Thymus (tissue), 11 donors: Measurements from ENCODE around the gene HIF1A. TPM values are rescaled to one million over a fixed set of nuclear protein-coding genes. Genes with fewer than 3 reads are reported as not detected.
A peak's percentile ranks its signal among the peaks of the same experiment; 100 is the strongest.
"Not testable (repeated sequence)": the region's sequence is repeated elsewhere in the genome, so short reads cannot be mapped to it uniquely, and the experiment has no call there.

Source experiments
- DNase-seq, 9 donors: peaks; one replicate each; pipeline ENCODE4 v3.0.0-alpha.2; 2013; ENCODE audit warnings: low spot score in 9 of 9, low read depth in 6 of 9, missing footprints in 1 of 9
- H3K27ac ChIP-seq, 2 donors: one replicate each; pipeline ENCODE4 v1.5.1; 2013; ENCODE audit warnings: control low read depth in 1 of 2, low read depth in 1 of 2, low read length in 1 of 2, mild to moderate bottlenecking in 1 of 2, moderate library complexity in 1 of 2
- H3K27me3 ChIP-seq, 2 donors: one replicate each; pipeline ENCODE4 v1.5.1; 2013; ENCODE audit warnings: low read length in 1 of 2; ENCODE audit not compliant: control insufficient read depth in 2 of 2, insufficient read depth in 1 of 2
- H3K36me3 ChIP-seq, 2 donors: one replicate each; pipeline ENCODE4 v1.5.1; 2013; ENCODE audit warnings: low read length in 1 of 2, mild to moderate bottlenecking in 1 of 2, moderate library complexity in 1 of 2; ENCODE audit not compliant: control insufficient read depth in 2 of 2, insufficient read depth in 2 of 2
- H3K4me1 ChIP-seq, 2 donors: one replicate each; pipeline ENCODE4 v1.5.1; 2013; ENCODE audit warnings: low read length in 2 of 2; ENCODE audit not compliant: control insufficient read depth in 2 of 2, insufficient read depth in 2 of 2
- H3K4me3 ChIP-seq, 2 donors: one replicate each; pipeline ENCODE4 v1.5.1; 2013; ENCODE audit warnings: low read length in 2 of 2, control low read depth in 1 of 2, mild to moderate bottlenecking in 1 of 2
- H3K9me3 ChIP-seq, 2 donors: one replicate each; pipeline ENCODE4 v1.5.1; 2013; ENCODE audit warnings: low read length in 1 of 2, mild to moderate bottlenecking in 1 of 2; ENCODE audit not compliant: control insufficient read depth in 2 of 2, insufficient read depth in 1 of 2
- WGBS: extraction: QIAGEN DNeasy Blood & Tissue Kit; methylation state at CpG from one replicate; pipeline ENCODE4 v1.1.7; 2013; 5-methylcytosine and 5-hydroxymethylcytosine counted together
- polyA plus RNA-seq: library from polyadenylated mRNA; stranded (reverse); fragments of 200-250 nt; gene quantifications from one replicate; pipeline ENCODE4 v1.2.3, GENCODE V29; 2013
- total RNA-seq: library from RNA; stranded (reverse); fragments of 120-200 nt; gene quantifications from one replicate; pipeline ENCODE4 v1.2.4, GENCODE V29; 2013
- donor health status: healthy.

HIF1A gene
- total and polyA plus RNA-seq, 2 donors = 67.4 to 75.6 TPM

GRCh38 chr14:61699027-61699426, 3.7 kb downstream of the HIF1A start:
- H3K4me3 ChIP-seq = peak overlapping the region in 1 of 2 donors; percentile 94
- peak in 1 of 9 donors; percentile 44 for DNase-seq
- no peaks in the 10 kb centered on the region for H3K36me3 ChIP-seq
- H3K9me3 ChIP-seq = no peaks in the 10 kb centered on the region
- H3K27me3 ChIP-seq = no peaks in the 10 kb centered on the region
- 64% methylated on average over 6 of the region's 6 CpGs for WGBS
- peaks cover 0 to 12% of the 10 kb centered on the region in 2 donors for H3K4me1 ChIP-seq
- peak overlapping the region; percentile 1 to 66 for H3K27ac ChIP-seq

GRCh38 chr14:61700104-61700886, 5.0 kb downstream of the HIF1A start:
- no peaks in the 10 kb centered on the region for H3K27me3 ChIP-seq
- WGBS = 92% methylated on average over 2 of the region's 2 CpGs
- H3K4me1 ChIP-seq = peaks cover 0 to 6% of the 10 kb centered on the region in 2 donors
- H3K9me3 ChIP-seq = no peaks in the 10 kb centered on the region
- no peak overlapping the region for H3K27ac ChIP-seq
- no peak overlapping the region for H3K4me3 ChIP-seq
- no peak for DNase-seq
- no peaks in the 10 kb centered on the region for H3K36me3 ChIP-seq

GRCh38 chr14:61701946-61702345, 6.6 kb downstream of the HIF1A start:
- H3K36me3 ChIP-seq = no peaks in the 10 kb centered on the region
- no peak overlapping the region for H3K27ac ChIP-seq
- no peak overlapping the region for H3K4me3 ChIP-seq
- no peak for DNase-seq
- 85% methylated on average over 7 of the region's 7 CpGs for WGBS
- peaks cover 0 to 6% of the 10 kb centered on the region in 2 donors for H3K4me1 ChIP-seq
- H3K27me3 ChIP-seq = no peaks in the 10 kb centered on the region
- H3K9me3 ChIP-seq = no peaks in the 10 kb centered on the region

GRCh38 chr14:61703342-61704129, 8.2 kb downstream of the HIF1A start:
- 85% methylated on average over 3 of the region's 3 CpGs for WGBS

DNA sequence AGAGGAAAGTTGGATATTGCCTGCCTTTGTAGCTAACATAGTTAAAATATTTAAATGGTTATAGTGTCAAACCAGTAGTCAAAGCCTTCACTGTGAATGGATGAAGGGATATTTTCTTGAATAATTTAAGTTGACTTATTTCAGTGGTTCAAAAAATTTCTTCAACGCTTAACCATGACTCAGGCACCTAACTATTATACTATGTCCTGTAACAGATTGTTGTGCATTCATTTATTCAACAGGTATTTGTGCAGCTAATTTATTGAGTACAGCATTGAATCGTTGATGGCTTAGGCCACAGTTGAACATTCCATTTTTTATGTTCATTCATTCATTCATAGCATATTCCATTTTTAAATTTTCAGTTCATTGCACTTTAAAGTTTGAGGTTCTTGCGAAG, 9.2 kb downstream of the HIF1A start:
- H3K27ac ChIP-seq = no peak overlapping the region
- no peaks in the 10 kb centered on the region for H3K9me3 ChIP-seq
- no peaks in the 10 kb centered on the region for H3K4me1 ChIP-seq
- H3K27me3 ChIP-seq = no peaks in the 10 kb centered on the region
- no peaks in the 10 kb centered on the region for H3K36me3 ChIP-seq
- no peak overlapping the region for H3K4me3 ChIP-seq
- DNase-seq = no peak
- WGBS = 98% methylated on average over 3 of the region's 3 CpGs

More at GRCh38 chr14:61703342-61704129, 8.2 kb downstream of the HIF1A start:
- Histone ChIP-seq H3K36me3 (no peaks in the 10 kb centered on the region), H3K9me3 (no peaks in the 10 kb centered on the region), H3K4me1 (peaks cover 0 to 6% of the 10 kb centered on the region in 2 donors), H3K27ac (no peak overlapping the region), H3K4me3 (no peak overlapping the region), H3K27me3 (no peaks in the 10 kb centered on the region)
- DNase-seq = no peak

GRCh38 chr14:61705017-61705416, 9.7 kb downstream of the HIF1A start:
- no peaks in the 10 kb centered on the region for H3K4me1 ChIP-seq
- no peaks in the 10 kb centered on the region for H3K9me3 ChIP-seq
- DNase-seq = no peak
- 97% methylated on average over 1 of the region's 1 CpG for WGBS
- H3K36me3 ChIP-seq = no peaks in the 10 kb centered on the region
- no peaks in the 10 kb centered on the region for H3K27me3 ChIP-seq
- H3K27ac ChIP-seq = no peak overlapping the region
- no peak overlapping the region for H3K4me3 ChIP-seq

DNA sequence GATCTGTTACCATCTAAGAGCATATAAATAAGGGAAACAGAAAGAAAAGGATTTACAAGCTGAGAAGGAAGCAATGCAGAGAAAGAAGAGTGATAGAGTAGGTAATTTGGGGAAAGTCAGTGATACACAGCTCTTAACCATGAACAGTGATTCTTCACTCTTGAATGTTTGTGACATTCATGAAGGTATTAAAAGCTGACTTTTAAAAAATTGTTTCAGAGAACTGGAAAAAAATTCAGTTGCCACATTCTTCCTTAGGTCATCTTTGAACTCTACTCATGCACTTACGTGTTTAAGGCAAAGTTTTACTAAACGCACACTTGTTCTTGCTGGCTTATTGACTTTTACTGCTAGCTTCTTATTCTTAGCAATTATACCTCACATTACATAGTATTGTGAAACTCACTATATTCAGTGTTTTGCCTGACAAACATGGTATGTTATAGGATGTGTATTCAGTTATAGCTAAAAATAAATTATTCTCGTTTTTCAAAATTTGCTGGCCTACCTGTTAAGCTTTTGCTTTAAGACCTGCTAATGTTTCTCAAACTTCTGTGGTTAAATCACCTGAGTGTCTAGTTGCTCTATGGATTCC, 10.9 kb downstream of the HIF1A start:
- Histone ChIP-seq H3K4me1 (no peaks in the 10 kb centered on the region), H3K4me3 (no peak overlapping the region), H3K36me3 (no peaks in the 10 kb centered on the region), H3K27ac (no peak overlapping the region), H3K27me3 (no peaks in the 10 kb centered on the region), H3K9me3 (no peaks in the 10 kb centered on the region)
- 88% methylated on average over 3 of the region's 3 CpGs for WGBS
- DNase-seq = no peak

DNA sequence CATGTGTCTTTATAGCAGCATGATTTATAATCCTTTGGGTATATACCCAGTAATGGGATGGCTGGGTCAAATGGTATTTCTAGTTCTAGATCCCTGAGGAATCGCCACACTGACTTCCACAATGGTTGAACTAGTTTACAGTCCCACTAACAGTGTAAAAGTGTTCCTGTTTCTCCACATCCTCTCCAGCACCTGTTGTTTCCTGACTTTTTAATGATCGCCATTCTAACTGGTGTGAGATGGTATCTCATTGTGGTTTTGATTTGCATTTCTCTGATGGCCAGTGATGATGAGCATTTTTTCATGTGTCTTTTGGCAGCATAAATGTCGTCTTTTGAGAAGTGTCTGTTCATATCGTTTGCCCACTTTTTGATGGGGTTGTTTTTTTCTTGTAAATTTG, 12.5 kb downstream of the HIF1A start:
- not testable (repeated sequence) for H3K9me3 ChIP-seq, DNase-seq, H3K27me3 ChIP-seq, H3K4me3 ChIP-seq, H3K36me3 ChIP-seq, H3K4me1 ChIP-seq, H3K27ac ChIP-seq
- WGBS = 89% methylated on average over 2 of the region's 4 CpGs

DNA sequence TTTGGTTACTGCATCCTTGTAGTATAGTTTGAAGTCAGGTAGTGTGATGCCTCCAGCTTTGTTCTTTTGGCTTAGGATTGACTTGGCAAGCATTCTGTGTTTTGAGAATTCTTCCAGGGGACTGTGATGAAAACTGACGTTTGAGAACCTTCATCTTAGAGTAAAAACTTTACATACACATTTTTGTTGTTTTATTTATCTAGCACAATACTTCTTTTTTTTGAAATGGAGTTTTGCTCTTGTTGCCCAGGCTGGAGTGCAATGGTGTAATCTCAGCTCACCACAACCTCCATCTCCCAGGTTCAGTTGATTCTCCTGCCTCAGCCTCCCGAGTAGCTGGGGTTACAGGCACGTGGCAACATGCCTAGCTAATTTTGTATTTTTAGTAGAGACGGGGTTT, 13.4 kb downstream of the HIF1A start:
- WGBS = 93% methylated on average over 4 of the region's 4 CpGs
- DNase-seq, H3K4me3 ChIP-seq, H3K27ac ChIP-seq, H3K27me3 ChIP-seq, H3K4me1 ChIP-seq, H3K9me3 ChIP-seq, H3K36me3 ChIP-seq: not testable (repeated sequence)
